NCI-H146 treated with DMSO at 0.1 percent for 48 hours (cell line): ENCODE results near the gene DCTN1.
"Not testable (repeated sequence)": the region's sequence is repeated elsewhere in the genome, so short reads cannot be mapped to it uniquely, and the experiment has no call there.

ENCODE experiments used
- DNase-seq: peaks from one replicate; lab custom pipeline; 2025; ENCODE audit not compliant: unreplicated experiment; lab: John Stamatoyannopoulos, UW

DCTN1 gene

GRCh38 chr2:74379851-74380789 is at the start of gene DCTN1:
Gene DCTN1 (minus strand): TSS chr2:74380311. CDS start chr2:74380037, 274 bp downstream.
- no peak for DNase-seq

- DNase-seq: no peak
These were observed 48.6 kb upstream of the DCTN1 start for GRCh38 chr2:74428675-74429074.

- DNase-seq: no peak
These were observed 47.4 kb upstream of the DCTN1 start for GRCh38 chr2:74427551-74427950.

GRCh38 chr2:74426181-74426758 is 46.2 kb upstream of the DCTN1 start:
- DNase-seq: no peak

- no peak for DNase-seq
These were observed 45.4 kb upstream of the DCTN1 start for GRCh38 chr2:74425523-74425922.

GRCh38 chr2:74424995-74425406 is 44.9 kb upstream of the DCTN1 start:
- no peak for DNase-seq

- DNase-seq: no peak
These were observed 44.3 kb upstream of the DCTN1 start for GRCh38 chr2:74424139-74424992.

- DNase-seq: no peak
These were observed 43.4 kb upstream of the DCTN1 start for GRCh38 chr2:74423231-74424095.

GRCh38 chr2:74421221-74421870 is 41.2 kb upstream of the DCTN1 start, which contains the start of the genes C2orf81 and WDR54:
Gene C2orf81 (minus strand): TSS chr2:74421619. CDS start chr2:74421560, 59 bp downstream.
Gene WDR54 (plus strand): TSS chr2:74421730. CDS start chr2:74422154, 424 bp downstream.
- DNase-seq: peak; percentile 92

- not testable (repeated sequence) for DNase-seq
These were observed 40.5 kb upstream of the DCTN1 start for GRCh38 chr2:74420443-74421103.

- no peak for DNase-seq
These were observed 39.9 kb upstream of the DCTN1 start for GRCh38 chr2:74420006-74420405.

GRCh38 chr2:74419345-74419744 is 39.2 kb upstream of the DCTN1 start:
- DNase-seq: no peak

- DNase-seq: no peak
These were observed 38.2 kb upstream of the DCTN1 start for GRCh38 chr2:74418312-74418711.

GRCh38 chr2:74417763-74418162 is 37.7 kb upstream of the DCTN1 start:
- DNase-seq: no peak

- DNase-seq: no peak
These were observed 37.1 kb upstream of the DCTN1 start for GRCh38 chr2:74417197-74417596.

GRCh38 chr2:74416778-74417177 is 36.7 kb upstream of the DCTN1 start:
- DNase-seq: no peak

- no peak for DNase-seq
These were observed 35.8 kb upstream of the DCTN1 start for GRCh38 chr2:74415762-74416395.

GRCh38 chr2:74414881-74415761 is 35.0 kb upstream of the DCTN1 start:
- DNase-seq: no peak
